ENCODE results near the gene KANK2.

The KANK2 gene

DNA sequence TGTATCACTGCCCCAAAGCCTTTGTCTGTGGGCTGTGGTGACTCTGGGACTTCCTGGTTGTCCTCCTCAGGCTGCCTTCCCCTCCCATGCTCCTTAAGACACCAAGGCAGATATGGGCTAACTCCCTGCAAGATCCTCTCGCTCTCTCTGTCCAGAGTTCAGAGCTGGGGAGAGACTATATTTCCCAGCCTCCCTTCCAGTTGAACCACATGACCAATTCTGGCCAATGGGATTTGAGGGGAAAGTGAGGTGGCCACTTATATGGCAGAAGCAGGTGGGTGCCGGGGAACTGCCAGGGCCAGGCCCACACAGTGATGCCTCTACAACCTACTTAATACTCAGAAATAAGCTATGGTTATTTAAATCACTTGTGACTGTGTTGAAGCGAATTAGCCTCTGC, 25.9 kb upstream of the KANK2 start:
- peaks cover 13% of the 10 kb centered on the region for H3K36me3 ChIP-seq (ENCODE audit: insufficient read depth, low read length)
- H3K27ac ChIP-seq (ENCODE audit: low read depth, low read length, poor library complexity, severe bottlenecking) = no peak overlapping the region
- H3K27me3 ChIP-seq (ENCODE audit: insufficient read depth, low read length) = no peaks in the 10 kb centered on the region
- TF ChIP-seq EZH2 (IDR thresholded peaks at IDR 0.05; ENCODE audit: borderline replicate concordance, low read length) = no peak
- TF ChIP-seq, protein P1, sequence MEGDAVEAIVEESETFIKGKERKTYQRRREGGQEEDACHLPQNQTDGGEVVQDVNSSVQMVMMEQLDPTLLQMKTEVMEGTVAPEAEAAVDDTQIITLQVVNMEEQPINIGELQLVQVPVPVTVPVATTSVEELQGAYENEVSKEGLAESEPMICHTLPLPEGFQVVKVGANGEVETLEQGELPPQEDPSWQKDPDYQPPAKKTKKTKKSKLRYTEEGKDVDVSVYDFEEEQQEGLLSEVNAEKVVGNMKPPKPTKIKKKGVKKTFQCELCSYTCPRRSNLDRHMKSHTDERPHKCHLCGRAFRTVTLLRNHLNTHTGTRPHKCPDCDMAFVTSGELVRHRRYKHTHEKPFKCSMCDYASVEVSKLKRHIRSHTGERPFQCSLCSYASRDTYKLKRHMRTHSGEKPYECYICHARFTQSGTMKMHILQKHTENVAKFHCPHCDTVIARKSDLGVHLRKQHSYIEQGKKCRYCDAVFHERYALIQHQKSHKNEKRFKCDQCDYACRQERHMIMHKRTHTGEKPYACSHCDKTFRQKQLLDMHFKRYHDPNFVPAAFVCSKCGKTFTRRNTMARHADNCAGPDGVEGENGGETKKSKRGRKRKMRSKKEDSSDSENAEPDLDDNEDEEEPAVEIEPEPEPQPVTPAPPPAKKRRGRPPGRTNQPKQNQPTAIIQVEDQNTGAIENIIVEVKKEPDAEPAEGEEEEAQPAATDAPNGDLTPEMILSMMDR (IDR thresholded peaks at IDR 0.05; ENCODE audit: low read length) = no peak
- no peaks in the 10 kb centered on the region for H3F3A ChIP-seq (ENCODE audit: insufficient read depth, low read length)
- no peak overlapping the region for H3K9ac ChIP-seq (ENCODE audit: low read length)
- H3K79me2 ChIP-seq (ENCODE audit: insufficient read depth, low read length) = no peaks in the 10 kb centered on the region
- H3K4me2 ChIP-seq (ENCODE audit: low read length) = no peak overlapping the region
- H3K4me1 ChIP-seq (ENCODE audit: insufficient read depth, low read length, severe bottlenecking) = no peaks in the 10 kb centered on the region
- no peaks in the 10 kb centered on the region for H3K9me2 ChIP-seq (ENCODE audit: low read depth, low read length)
- no peak overlapping the region for H2AFZ ChIP-seq (ENCODE audit: low read length)
- H4K20me1 ChIP-seq (ENCODE audit: insufficient read depth, low read length) = no peaks in the 10 kb centered on the region
- H3K4me3 ChIP-seq (ENCODE audit: low read depth, low read length, poor library complexity, severe bottlenecking) = no peak overlapping the region
- H3K9me3 ChIP-seq (ENCODE audit: low read length) = 0 out of 2 replicates have a peak, but pooled peaks cover 4% of the 10 kb centered on the region

DNA sequence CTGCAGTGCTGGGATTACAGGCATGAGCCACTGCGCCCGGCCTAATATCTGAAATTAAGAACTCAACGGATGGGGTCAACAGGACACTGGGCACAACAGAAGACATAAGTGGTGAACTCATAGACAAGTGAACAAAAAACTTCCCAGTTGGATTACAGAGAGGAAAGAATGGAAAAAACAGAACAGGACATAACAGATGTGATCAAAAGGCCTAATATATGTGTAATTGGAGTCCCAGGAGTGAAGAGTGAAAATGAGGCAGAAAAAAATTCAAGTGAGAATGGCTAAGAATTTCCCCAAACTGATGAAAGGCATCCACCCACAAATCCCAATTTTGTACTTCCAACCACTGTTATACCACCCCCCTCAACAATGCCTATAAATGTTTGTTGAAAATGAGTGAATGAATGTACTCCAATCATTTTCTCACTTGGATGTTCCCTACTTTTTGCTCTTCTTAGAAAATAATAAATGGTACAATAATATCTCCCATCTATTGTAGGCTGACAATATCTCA, 23.8 kb upstream of the KANK2 start:
- no peak overlapping the region for H3K27ac ChIP-seq (ENCODE audit: low read depth, low read length, poor library complexity, severe bottlenecking)
- H3K4me2 ChIP-seq (ENCODE audit: low read length) = no peak overlapping the region
- no peaks in the 10 kb centered on the region for H3F3A ChIP-seq (ENCODE audit: insufficient read depth, low read length)
- peaks cover 17% of the 10 kb centered on the region for H3K36me3 ChIP-seq (ENCODE audit: insufficient read depth, low read length)
- H3K4me1 ChIP-seq (ENCODE audit: insufficient read depth, low read length, severe bottlenecking) = no peaks in the 10 kb centered on the region
- TF ChIP-seq EZH2 (IDR thresholded peaks at IDR 0.05; ENCODE audit: borderline replicate concordance, low read length) = no peak
- no peaks in the 10 kb centered on the region for H3K9me2 ChIP-seq (ENCODE audit: low read depth, low read length)
- no peak overlapping the region for H3K9ac ChIP-seq (ENCODE audit: low read length)
- no peaks in the 10 kb centered on the region for H3K27me3 ChIP-seq (ENCODE audit: insufficient read depth, low read length)
- H4K20me1 ChIP-seq (ENCODE audit: insufficient read depth, low read length) = no peaks in the 10 kb centered on the region
- H3K9me3 ChIP-seq (ENCODE audit: low read length) = 0 out of 2 replicates have a peak, but pooled peaks cover 4% of the 10 kb centered on the region
- no peak overlapping the region for H2AFZ ChIP-seq (ENCODE audit: low read length)
- H3K4me3 ChIP-seq (ENCODE audit: low read depth, low read length, poor library complexity, severe bottlenecking) = no peak overlapping the region
- H3K79me2 ChIP-seq (ENCODE audit: insufficient read depth, low read length) = no peaks in the 10 kb centered on the region

DNA sequence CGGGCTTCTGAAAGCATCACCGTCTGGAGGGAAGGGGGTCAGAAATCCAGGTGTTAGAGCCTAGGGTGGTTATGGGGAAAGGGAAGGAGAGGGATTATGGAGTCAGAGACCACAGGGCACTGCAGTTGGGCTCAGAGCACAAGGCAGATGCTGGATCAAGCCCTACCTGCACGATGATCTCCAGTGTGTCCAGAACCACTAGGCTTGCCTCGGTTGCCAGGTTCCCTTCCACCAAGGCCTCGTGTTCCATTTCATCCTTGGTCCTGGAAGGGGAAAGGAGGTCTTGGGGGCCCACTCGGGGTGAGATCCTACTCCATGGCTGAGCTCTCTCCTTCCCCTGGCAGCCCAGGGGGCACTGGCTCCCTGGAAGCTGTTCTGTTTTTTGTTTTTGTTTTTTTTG, 17.0 kb upstream of the KANK2 start:
- Histone ChIP-seq H4K20me1 (ENCODE audit: insufficient read depth, low read length) (no peaks in the 10 kb centered on the region), H3K4me3 (ENCODE audit: low read depth, low read length, poor library complexity, severe bottlenecking) (no peak overlapping the region), H3K9ac (ENCODE audit: low read length) (no peak overlapping the region), H3K4me2 (ENCODE audit: low read length) (no peak overlapping the region), H3K27ac (ENCODE audit: low read depth, low read length, poor library complexity, severe bottlenecking) (no peak overlapping the region), H3K4me1 (ENCODE audit: insufficient read depth, low read length, severe bottlenecking) (no peaks in the 10 kb centered on the region), H3K27me3 (ENCODE audit: insufficient read depth, low read length) (no peaks in the 10 kb centered on the region), H3K36me3 (ENCODE audit: insufficient read depth, low read length) (peaks cover 4% of the 10 kb centered on the region; the same call in 1 of the 2 replicates), H3K9me3 (ENCODE audit: low read length) (no peaks in the 10 kb centered on the region), H3F3A (ENCODE audit: insufficient read depth, low read length) (no peaks in the 10 kb centered on the region), H2AFZ (ENCODE audit: low read length) (no peak overlapping the region), H3K9me2 (ENCODE audit: low read depth, low read length) (no peaks in the 10 kb centered on the region), H3K79me2 (ENCODE audit: insufficient read depth, low read length) (no peaks in the 10 kb centered on the region)
- TF ChIP-seq EZH2 (IDR thresholded peaks at IDR 0.05; ENCODE audit: borderline replicate concordance, low read length) = no peak
- TF ChIP-seq, protein P1 (IDR thresholded peaks at IDR 0.05; ENCODE audit: low read length) = no peak

DNA sequence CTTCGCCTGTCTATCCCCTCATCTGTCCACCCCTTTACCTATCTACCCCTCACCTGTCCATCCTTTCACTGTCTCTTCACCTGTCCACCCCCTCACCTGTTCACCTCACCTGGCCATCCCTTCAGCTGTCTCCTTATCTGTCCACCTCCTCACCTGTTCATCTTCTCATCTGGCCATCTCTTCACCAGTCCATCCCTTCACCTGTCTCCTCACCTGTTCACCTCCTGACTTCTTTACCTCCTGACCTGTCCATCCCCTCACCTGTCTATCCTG, 13.2 kb upstream of the KANK2 start:
- Histone ChIP-seq H3K4me2 (ENCODE audit: low read length) (no peak overlapping the region), H3K27me3 (ENCODE audit: insufficient read depth, low read length) (no peaks in the 10 kb centered on the region), H2AFZ (ENCODE audit: low read length) (no peak overlapping the region), H3K9me2 (ENCODE audit: low read depth, low read length) (no peaks in the 10 kb centered on the region), H3K79me2 (ENCODE audit: insufficient read depth, low read length) (no peaks in the 10 kb centered on the region), H3F3A (ENCODE audit: insufficient read depth, low read length) (0 out of 2 replicates have a peak, but pooled peaks cover 3% of the 10 kb centered on the region), H3K27ac (ENCODE audit: low read depth, low read length, poor library complexity, severe bottlenecking) (no peak overlapping the region), H3K9me3 (ENCODE audit: low read length) (no peaks in the 10 kb centered on the region), H3K4me3 (ENCODE audit: low read depth, low read length, poor library complexity, severe bottlenecking) (no peak overlapping the region), H3K9ac (ENCODE audit: low read length) (no peak overlapping the region), H4K20me1 (ENCODE audit: insufficient read depth, low read length) (no peaks in the 10 kb centered on the region), H3K36me3 (ENCODE audit: insufficient read depth, low read length) (no peaks in the 10 kb centered on the region; the same call in 1 of the 2 replicates), H3K4me1 (ENCODE audit: insufficient read depth, low read length, severe bottlenecking) (peaks cover 10% of the 10 kb centered on the region)
- TF ChIP-seq, protein P1 (IDR thresholded peaks at IDR 0.05; ENCODE audit: low read length) = no peak
- TF ChIP-seq EZH2 (IDR thresholded peaks at IDR 0.05; ENCODE audit: borderline replicate concordance, low read length) = no peak

Data from OCI-LY1 (cell line).